Panc1 (cell line): ENCODE data around the gene KRT16. TPM values are rescaled to one million over a fixed set of nuclear protein-coding genes. Genes with fewer than 3 reads are reported as not detected.

ENCODE experiments used
- ATAC-seq: fragments of 200-7000 bp; cut with Tn5 transposase; 2 replicates; pipeline ENCODE4 v1.9.1; 2020; ENCODE audit warnings: mild to moderate bottlenecking, moderate library complexity
- BruUV-seq: library from RNA; stranded (reverse); fragments of 400-500 nt; replicated peaks from 2 replicates; lab custom pipeline; 2021; lab: Mats Ljungman, UMichigan
- CTCF ChIA-PET: fragments of 300-600 bp; sonication (Branson Sonifier 250); formaldehyde crosslinking; loops from one replicate; lab custom pipeline; 2022; ENCODE audit warnings: antibody characterized with exemption; lab: Charles Lee
- POLR2A ChIA-PET: fragments of 300-600 bp; sonication (Branson Sonifier 250); formaldehyde crosslinking; loops from one replicate; lab custom pipeline; 2022; ENCODE audit warnings: antibody characterized with exemption; lab: Charles Lee
- DNase-seq: peaks from one replicate; pipeline ENCODE4 v3.0.0-alpha.2; 2010; ENCODE audit warnings: low read depth, low spot score
- H3K27ac ChIP-seq: 2 replicates; pipeline ENCODE4 v1.5.1; 2011; ENCODE audit warnings: mild to moderate bottlenecking, low read length, inconsistent platforms
- H3K27me3 ChIP-seq: fragments of 200-500 bp; sonication (Bioruptor generic); 2 replicates; pipeline ENCODE4 v1.6.0; 2014; ENCODE audit warnings: low read length, inconsistent platforms; ENCODE audit not compliant: control insufficient read depth, insufficient read depth
- H3K36me3 ChIP-seq: fragments of 200-500 bp; sonication (Bioruptor generic); 2 replicates; pipeline ENCODE4 v1.5.1; 2014; ENCODE audit warnings: inconsistent platforms, mild to moderate bottlenecking, low read length, moderate library complexity; ENCODE audit not compliant: control insufficient read depth, insufficient read depth
- H3K4me1 ChIP-seq: 2 replicates; pipeline ENCODE4 v1.5.1; 2011; ENCODE audit warnings: inconsistent platforms, mild to moderate bottlenecking, low read length, moderate library complexity; ENCODE audit not compliant: control insufficient read depth, insufficient read depth
- H3K4me3 ChIP-seq, 2 experiments: 2 replicates each; pipeline ENCODE4 v1.5.1; 2011 to 2012; ENCODE audit warnings: low read depth in 2 of 2, low read length in 2 of 2, mild to moderate bottlenecking in 2 of 2, inconsistent platforms in 1 of 2, moderate library complexity in 1 of 2
- H3K9me3 ChIP-seq: fragments of 200-500 bp; sonication (Bioruptor generic); 2 replicates; pipeline ENCODE4 v1.5.1; 2014; ENCODE audit warnings: low read depth, mild to moderate bottlenecking, inconsistent platforms, low read length, moderate library complexity; ENCODE audit not compliant: control insufficient read depth, insufficient read depth
- POLR2AphosphoS5 ChIP-seq: IDR thresholded peaks from 2 replicates; pipeline ENCODE4 v1.6.1; 2012; ENCODE audit warnings: mild to moderate bottlenecking, low read depth, low read length, moderate library complexity
- SIN3A ChIP-seq: IDR thresholded peaks from 2 replicates; pipeline ENCODE4 v1.6.1; 2012; ENCODE audit warnings: low read depth, mild to moderate bottlenecking, low read length, moderate library complexity, borderline replicate concordance; ENCODE audit not compliant: insufficient read depth
- TCF7L2 ChIP-seq: IDR thresholded peaks from 2 replicates; pipeline ENCODE4 v1.6.1; 2011; ENCODE audit warnings: mild to moderate bottlenecking, low read depth, low read length, inconsistent platforms
- in situ Hi-C: cut with HindIII; loops from 2 replicates; pipeline ENCODE4 v1.10.0; 2016; ENCODE audit warnings: low sequenced_read_pairs, low pct_unique_long_range_greater_than_20kb
- intact Hi-C: fragments of 100-400 bp; cut with micrococcal nuclease; formaldehyde crosslinking; loops from one replicate; pipeline ENCODE4 v1.10.0; 2022; ENCODE audit not compliant: unreplicated experiment
- total RNA-seq: library from RNA; stranded (reverse); gene quantifications from one replicate; pipeline ENCODE4 v1.2.1, GENCODE V29; 2021; ENCODE audit not compliant: unreplicated experiment
- TF ChIP-seq, protein P1 (sequence below), 2 experiments: IDR thresholded peaks; 2 replicates each; pipeline ENCODE4 v1.6.1; 2011 to 2012; ENCODE audit warnings: low read depth in 2 of 2, control low read depth in 1 of 2, low read length in 1 of 2, mild to moderate bottlenecking in 1 of 2, moderate library complexity in 1 of 2; ENCODE audit not compliant: insufficient read depth in 1 of 2
- TF ChIP-seq, protein P2 (sequence below): fragments of 450-650 bp; IDR thresholded peaks from 2 replicates; pipeline ENCODE4 v1.5.1; 2017; ENCODE audit warnings: mild to moderate bottlenecking

Gene KRT16
- total RNA-seq, 1 experiment from 2014 or later, result 1.6 TPM

DNA sequence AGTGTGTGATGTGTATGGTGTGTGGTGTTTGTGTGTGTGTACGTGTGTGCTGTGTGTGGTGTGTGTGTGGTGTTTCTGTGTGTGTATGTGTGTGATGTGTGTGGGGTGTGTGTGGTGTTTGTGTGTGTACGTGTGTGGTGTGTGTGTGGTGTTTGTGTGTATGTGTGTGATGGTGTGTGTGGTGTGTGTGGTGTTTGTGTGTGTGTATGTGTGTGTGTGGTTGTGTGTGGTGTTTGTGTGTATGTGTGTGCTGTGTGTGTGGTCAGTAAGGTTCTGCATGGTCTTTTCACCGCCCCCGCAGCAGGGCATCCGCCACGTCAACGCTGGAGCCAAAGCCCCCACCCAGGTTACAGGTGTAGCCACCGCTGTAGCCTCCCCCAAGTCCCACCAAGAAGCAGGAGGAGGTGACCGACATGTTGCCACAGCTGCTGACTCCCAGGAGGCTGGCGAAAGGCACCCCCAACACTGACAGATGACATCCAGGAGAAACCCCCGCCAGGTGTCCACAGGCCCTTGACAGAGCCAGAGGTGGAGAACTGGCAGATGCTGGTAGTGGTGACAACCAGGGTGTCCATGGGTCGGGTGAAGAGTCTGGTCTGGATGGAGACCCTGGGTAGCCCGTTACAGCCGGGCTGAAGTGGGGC is 21.1 kb upstream of the KRT16 start:
- CTCF ChIA-PET, result no interaction called here
- Histone ChIP-seq H3K27me3 (no peaks in the 10 kb centered on the region), H3K4me1 (peaks cover 12% of the 10 kb centered on the region), H3K36me3 (no peaks in the 10 kb centered on the region), H3K4me3 (no peak overlapping the region), H3K27ac (no peak overlapping the region), H3K9me3 (no peaks in the 10 kb centered on the region)
- no peak for TF ChIP-seq POLR2AphosphoS5
- no TSS peak for BruUV-seq
- intact Hi-C loops, result no loop called here
- DNase-seq, result no peak
- ATAC-seq, result no peak
- POLR2A ChIA-PET, result no interaction called here
- in situ Hi-C loops, result loop anchor here (25.0 kb wide), 1 partner anchor 96 kb away; the partner anchor contains the start of gene KRT19

DNA sequence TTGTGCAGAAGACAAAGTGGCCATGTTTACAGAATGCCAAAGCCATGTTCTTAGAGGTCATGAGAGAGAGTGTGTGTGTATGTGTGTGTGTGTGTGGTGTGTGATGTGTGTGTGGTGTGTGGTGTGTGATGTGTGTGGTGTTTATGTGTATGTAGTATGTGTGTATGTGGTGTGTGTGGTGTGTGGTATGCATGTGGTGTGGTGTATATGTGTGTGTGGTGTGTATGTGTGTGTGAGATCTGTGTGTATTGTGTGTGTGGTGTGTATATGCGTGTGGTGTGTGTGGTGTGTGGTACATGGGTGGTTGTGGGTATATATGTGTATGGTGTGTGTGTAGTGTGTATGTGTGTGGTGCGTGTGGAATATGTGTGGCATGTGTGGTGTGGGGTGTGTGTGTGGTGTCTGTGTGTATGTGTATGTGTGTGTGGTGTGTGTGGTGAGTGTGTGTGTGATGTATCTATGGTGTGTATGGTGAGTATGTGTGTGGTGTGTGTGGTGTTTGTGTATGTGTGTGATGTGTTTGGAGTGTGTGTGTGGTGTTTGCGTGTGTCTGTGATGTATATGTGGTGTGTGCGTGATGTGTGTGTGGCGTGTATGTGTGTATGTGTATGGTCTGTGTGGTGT is 20.0 kb upstream of the KRT16 start:
- CTCF ChIA-PET, result no interaction called here
- H3K9me3 ChIP-seq, result no peaks in the 10 kb centered on the region
- POLR2A ChIA-PET, result no interaction called here
- peaks cover 15% of the 10 kb centered on the region for H3K4me1 ChIP-seq
- TF ChIP-seq TCF7L2, result no peak
- TF ChIP-seq, protein P1, sequence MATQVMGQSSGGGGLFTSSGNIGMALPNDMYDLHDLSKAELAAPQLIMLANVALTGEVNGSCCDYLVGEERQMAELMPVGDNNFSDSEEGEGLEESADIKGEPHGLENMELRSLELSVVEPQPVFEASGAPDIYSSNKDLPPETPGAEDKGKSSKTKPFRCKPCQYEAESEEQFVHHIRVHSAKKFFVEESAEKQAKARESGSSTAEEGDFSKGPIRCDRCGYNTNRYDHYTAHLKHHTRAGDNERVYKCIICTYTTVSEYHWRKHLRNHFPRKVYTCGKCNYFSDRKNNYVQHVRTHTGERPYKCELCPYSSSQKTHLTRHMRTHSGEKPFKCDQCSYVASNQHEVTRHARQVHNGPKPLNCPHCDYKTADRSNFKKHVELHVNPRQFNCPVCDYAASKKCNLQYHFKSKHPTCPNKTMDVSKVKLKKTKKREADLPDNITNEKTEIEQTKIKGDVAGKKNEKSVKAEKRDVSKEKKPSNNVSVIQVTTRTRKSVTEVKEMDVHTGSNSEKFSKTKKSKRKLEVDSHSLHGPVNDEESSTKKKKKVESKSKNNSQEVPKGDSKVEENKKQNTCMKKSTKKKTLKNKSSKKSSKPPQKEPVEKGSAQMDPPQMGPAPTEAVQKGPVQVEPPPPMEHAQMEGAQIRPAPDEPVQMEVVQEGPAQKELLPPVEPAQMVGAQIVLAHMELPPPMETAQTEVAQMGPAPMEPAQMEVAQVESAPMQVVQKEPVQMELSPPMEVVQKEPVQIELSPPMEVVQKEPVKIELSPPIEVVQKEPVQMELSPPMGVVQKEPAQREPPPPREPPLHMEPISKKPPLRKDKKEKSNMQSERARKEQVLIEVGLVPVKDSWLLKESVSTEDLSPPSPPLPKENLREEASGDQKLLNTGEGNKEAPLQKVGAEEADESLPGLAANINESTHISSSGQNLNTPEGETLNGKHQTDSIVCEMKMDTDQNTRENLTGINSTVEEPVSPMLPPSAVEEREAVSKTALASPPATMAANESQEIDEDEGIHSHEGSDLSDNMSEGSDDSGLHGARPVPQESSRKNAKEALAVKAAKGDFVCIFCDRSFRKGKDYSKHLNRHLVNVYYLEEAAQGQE (IDR thresholded peaks at IDR 0.05; ENCODE audit: insufficient read depth in 1 of 2, low read depth in 2 of 2, low read length in 1 of 2), result no peak
- TF ChIP-seq, protein P2, sequence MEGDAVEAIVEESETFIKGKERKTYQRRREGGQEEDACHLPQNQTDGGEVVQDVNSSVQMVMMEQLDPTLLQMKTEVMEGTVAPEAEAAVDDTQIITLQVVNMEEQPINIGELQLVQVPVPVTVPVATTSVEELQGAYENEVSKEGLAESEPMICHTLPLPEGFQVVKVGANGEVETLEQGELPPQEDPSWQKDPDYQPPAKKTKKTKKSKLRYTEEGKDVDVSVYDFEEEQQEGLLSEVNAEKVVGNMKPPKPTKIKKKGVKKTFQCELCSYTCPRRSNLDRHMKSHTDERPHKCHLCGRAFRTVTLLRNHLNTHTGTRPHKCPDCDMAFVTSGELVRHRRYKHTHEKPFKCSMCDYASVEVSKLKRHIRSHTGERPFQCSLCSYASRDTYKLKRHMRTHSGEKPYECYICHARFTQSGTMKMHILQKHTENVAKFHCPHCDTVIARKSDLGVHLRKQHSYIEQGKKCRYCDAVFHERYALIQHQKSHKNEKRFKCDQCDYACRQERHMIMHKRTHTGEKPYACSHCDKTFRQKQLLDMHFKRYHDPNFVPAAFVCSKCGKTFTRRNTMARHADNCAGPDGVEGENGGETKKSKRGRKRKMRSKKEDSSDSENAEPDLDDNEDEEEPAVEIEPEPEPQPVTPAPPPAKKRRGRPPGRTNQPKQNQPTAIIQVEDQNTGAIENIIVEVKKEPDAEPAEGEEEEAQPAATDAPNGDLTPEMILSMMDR, result no peak
- no peak for TF ChIP-seq SIN3A
- TF ChIP-seq POLR2AphosphoS5, result no peak
- no peaks in the 10 kb centered on the region for H3K27me3 ChIP-seq
- no peak overlapping the region for H3K4me3 ChIP-seq
- H3K36me3 ChIP-seq, result no peaks in the 10 kb centered on the region
- BruUV-seq, result no TSS peak
- ATAC-seq (no peak), DNase-seq (no peak)
- in situ Hi-C loops, result loop anchor here (25.0 kb wide), 1 partner anchor 95 kb away; the partner anchor contains the start of gene KRT19
- intact Hi-C loops, result no loop called here
- H3K27ac ChIP-seq, result no peak overlapping the region

DNA sequence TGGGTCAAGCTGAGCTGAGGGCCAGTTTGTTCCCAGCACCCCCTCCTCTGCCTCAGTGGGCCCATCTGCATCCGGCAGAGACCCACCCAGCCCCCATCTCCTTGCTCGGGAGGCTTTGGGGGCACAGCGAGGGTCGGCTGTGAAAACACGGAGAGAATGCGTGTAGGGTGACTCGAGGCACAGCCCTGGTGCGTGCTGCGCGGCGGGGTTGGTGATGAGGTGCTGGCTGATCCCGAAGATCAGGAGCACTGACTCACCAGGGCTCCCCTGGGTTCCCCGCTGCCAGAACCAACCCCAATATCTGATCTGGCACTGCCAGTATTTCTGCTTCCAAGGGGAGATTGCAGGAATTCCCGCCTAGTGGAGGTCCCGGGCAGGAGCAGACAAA is 19.3 kb upstream of the KRT16 start:
- no TSS peak for BruUV-seq
- POLR2A ChIA-PET, result no interaction called here
- CTCF ChIA-PET, result no interaction called here

More for the DNA sequence above, 19.3 kb upstream of the KRT16 start:
- Histone ChIP-seq H3K4me1 (peaks cover 19% of the 10 kb centered on the region), H3K27me3 (no peaks in the 10 kb centered on the region), H3K9me3 (no peaks in the 10 kb centered on the region), H3K4me3 (no peak overlapping the region), H3K36me3 (no peaks in the 10 kb centered on the region), H3K27ac (no peak overlapping the region)
- no peak for DNase-seq
- intact Hi-C loops (no loop called here), in situ Hi-C loops (loop anchor here (25.0 kb wide), 1 partner anchor 95 kb away; the partner anchor contains the start of gene KRT19)
- TF ChIP-seq, protein P2, result no peak
- TF ChIP-seq SIN3A, result no peak
- TF ChIP-seq POLR2AphosphoS5, result no peak
- TF ChIP-seq, protein P1 (IDR thresholded peaks at IDR 0.05; ENCODE audit: insufficient read depth in 1 of 2, low read depth in 2 of 2, low read length in 1 of 2), result no peak
- TF ChIP-seq TCF7L2, result no peak
- no peak for ATAC-seq
